Measurements from ENCODE around the gene OPRL1.

DNA sequence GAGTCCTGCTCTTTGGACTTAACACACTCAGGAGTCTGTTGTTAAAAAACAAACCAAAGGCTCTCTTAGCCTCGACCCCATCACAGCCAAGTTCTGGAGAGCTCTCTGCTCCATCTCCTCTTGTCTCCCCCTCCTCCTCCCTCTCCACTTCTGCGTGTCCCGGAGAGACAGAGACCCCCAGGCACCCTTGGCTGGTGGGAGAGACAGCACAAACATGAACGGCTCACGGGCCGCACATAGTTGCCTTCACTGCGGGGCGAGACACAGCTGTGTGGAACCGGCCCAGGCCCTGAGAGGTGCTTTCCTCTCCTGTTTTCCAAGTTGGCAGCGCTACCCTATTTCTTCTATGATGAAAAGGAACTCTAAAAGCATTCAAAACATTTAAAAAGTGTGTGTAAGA, 61.1 kb downstream of the OPRL1 start:
- TF ChIP-seq, protein P1, sequence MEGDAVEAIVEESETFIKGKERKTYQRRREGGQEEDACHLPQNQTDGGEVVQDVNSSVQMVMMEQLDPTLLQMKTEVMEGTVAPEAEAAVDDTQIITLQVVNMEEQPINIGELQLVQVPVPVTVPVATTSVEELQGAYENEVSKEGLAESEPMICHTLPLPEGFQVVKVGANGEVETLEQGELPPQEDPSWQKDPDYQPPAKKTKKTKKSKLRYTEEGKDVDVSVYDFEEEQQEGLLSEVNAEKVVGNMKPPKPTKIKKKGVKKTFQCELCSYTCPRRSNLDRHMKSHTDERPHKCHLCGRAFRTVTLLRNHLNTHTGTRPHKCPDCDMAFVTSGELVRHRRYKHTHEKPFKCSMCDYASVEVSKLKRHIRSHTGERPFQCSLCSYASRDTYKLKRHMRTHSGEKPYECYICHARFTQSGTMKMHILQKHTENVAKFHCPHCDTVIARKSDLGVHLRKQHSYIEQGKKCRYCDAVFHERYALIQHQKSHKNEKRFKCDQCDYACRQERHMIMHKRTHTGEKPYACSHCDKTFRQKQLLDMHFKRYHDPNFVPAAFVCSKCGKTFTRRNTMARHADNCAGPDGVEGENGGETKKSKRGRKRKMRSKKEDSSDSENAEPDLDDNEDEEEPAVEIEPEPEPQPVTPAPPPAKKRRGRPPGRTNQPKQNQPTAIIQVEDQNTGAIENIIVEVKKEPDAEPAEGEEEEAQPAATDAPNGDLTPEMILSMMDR (IDR thresholded peaks at IDR 0.05): no peak
- TF ChIP-seq POLR2A (IDR thresholded peaks at IDR 0.05): no peak
